ENCODE data around the gene TMEM198. TPM values are rescaled to one million over a fixed set of nuclear protein-coding genes. Genes with fewer than 3 reads are reported as not detected.

The TMEM198 gene
- total and polyA plus RNA-seq, 12 donors = 3.3 to 16.2 (median 10.2) TPM

DNA sequence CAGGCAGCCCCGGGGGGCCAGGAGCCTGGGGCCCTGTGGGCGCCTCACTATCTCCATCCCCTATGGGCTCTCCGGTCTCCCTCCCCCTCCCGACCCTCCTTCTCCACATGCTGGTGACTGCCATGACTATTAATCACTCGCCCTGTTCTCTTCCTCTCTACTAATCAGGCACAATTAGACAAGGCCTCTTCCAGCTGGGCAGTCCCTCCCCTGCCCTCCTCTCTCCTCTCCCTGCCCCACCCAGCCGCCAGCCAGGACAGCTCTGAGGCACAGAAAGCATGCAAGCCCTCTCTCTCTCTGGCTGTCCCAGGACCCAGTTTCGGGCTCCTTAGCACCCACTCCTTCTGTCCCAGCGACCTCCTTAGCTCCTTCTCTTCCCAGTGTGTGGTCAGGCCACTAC is 23.7 kb upstream of the TMEM198 start:
- intact Hi-C loops (cut with DNase I) = no loop called here
- 65 to 76% (median 71%) methylated on average over 6 to 8 of the region's 8 CpGs for WGBS, 4 donors

DNA sequence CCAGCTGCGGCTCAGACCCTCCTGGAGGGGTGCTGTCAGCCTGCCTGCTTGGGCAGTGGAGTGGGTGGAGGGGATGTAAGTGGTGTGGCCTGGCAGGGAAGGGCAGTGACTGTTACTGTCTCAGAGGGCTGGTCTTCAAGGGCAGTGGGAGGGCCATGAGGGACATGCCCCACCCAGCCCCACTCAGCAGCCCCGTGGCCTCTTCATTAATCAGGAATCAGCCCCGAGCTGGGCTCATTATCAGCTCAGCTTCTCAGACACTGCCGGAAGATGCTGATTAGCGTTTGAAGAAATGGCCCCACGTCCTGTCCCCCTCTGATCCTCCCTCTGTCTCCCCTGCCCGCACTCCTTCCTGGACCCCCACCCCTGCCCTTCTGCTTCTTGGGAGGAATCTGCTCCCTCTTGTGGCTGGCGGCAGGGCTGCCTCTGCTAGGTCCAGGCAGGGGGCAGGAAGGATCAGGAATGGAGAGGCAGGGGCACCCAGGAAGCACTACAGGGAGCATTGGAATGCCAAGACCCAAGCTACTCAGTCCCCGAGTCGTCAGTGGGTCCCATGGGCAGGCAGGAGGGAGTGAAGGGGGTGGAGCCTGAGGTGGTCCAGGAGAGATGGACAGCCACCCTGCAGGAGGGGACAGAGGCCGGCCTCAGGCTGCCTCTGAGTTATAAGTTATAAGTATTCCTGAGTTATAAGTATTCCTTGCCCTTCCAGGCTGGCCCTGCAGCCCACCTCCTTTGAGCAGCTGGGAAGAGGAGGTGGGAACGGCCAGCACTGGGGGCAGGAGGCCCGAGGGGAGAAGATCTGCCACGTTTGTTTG is 22.6 kb upstream of the TMEM198 start:
- peak in 5 of 7 donors; percentile 38 to 75 (median 54) for DNase-seq
- Histone ChIP-seq H3K27ac (peak overlapping the region in 1 of 5 donors; percentile 57), H3K9me3 (replicated peaks in 1 of 3) (no peaks in the 10 kb centered on the region), H3K4me1 (replicated peaks in 1 of 2) (peaks cover 0 to 26% of the 10 kb centered on the region in 2 donors), H3K4me3 (peak overlapping the region in 1 of 4 donors; percentile 26), H3K36me3 (replicated peaks in 1 of 2) (no peaks in the 10 kb centered on the region), H3K27me3 (peaks cover 52% of the 10 kb centered on the region)
- intact Hi-C loops (cut with DNase I) = no loop called here
- 14 to 20% (median 16%) methylated on average over 13 to 14 of the region's 14 CpGs for WGBS, 4 donors
- TF ChIP-seq POLR2A (IDR thresholded peaks at IDR 0.05) = no peak
- TF ChIP-seq CTCF (IDR thresholded peaks at IDR 0.05) = peak; percentile 43 to 65 (median 58)

More for the DNA sequence above, 23.7 kb upstream of the TMEM198 start:
- TF ChIP-seq CTCF (IDR thresholded peaks at IDR 0.05) (no peak), POLR2A (IDR thresholded peaks at IDR 0.05) (no peak)
- peaks cover 47% of the 10 kb centered on the region for H3K27me3 ChIP-seq
- H3K4me3 ChIP-seq = no peak overlapping the region
- H3K9me3 ChIP-seq (replicated peaks in 1 of 3) = no peaks in the 10 kb centered on the region
- H3K27ac ChIP-seq = no peak overlapping the region
- DNase-seq = no peak
- H3K4me1 ChIP-seq (replicated peaks in 1 of 2) = peaks cover 0 to 26% of the 10 kb centered on the region in 2 donors
- no peaks in the 10 kb centered on the region for H3K36me3 ChIP-seq (replicated peaks in 1 of 2)

GRCh38 chr2:219522111-219523030 is 21.5 kb upstream of the TMEM198 start:
- Histone ChIP-seq H3K9me3 (replicated peaks in 1 of 3) (no peaks in the 10 kb centered on the region), H3K4me1 (replicated peaks in 1 of 2) (peaks cover 0 to 26% of the 10 kb centered on the region in 2 donors), H3K36me3 (replicated peaks in 1 of 2) (no peaks in the 10 kb centered on the region), H3K27me3 (peaks cover 56% of the 10 kb centered on the region), H3K4me3 (peak overlapping the region in 1 of 4 donors; percentile 25), H3K27ac (peak overlapping the region in 1 of 5 donors; percentile 57)
- WGBS, 4 donors = 3 to 5% (median 3%) methylated on average over 17 to 70 of the region's 70 CpGs
- TF ChIP-seq CTCF (IDR thresholded peaks at IDR 0.05) (no peak), POLR2A (IDR thresholded peaks at IDR 0.05) (no peak)
- intact Hi-C loops (cut with DNase I) = no loop called here
- peak in 4 of 7 donors; percentile 31 to 48 (median 41) for DNase-seq
